ENCODE results near the gene TIMM10. TPM values are rescaled to one million over a fixed set of nuclear protein-coding genes. Genes with fewer than 3 reads are reported as not detected.

The TIMM10 gene
- total RNA-seq, 1 experiment from 2014 or later: 152 TPM

GRCh38 chr11:57560146-57560545, 29.6 kb upstream of the TIMM10 start:
- CTCF ChIA-PET: interaction anchor here (0.7 kb wide), 1 partner anchor 69 kb away, joined by 3 read pairs; no protein-coding TSS in a partner anchor
- no peaks in the 10 kb centered on the region for H3K36me3 ChIP-seq (ENCODE audit: control insufficient read depth, insufficient read depth, low read length)
- H3K9me3 ChIP-seq (ENCODE audit: control insufficient read depth, insufficient read depth, low read depth, low read length): no peaks in the 10 kb centered on the region
- intact Hi-C loops (cut with micrococcal nuclease; ENCODE audit: unreplicated experiment) (loop anchor here (10.0 kb wide), 1 partner anchor 215 kb away; no protein-coding TSS in a partner anchor), in situ Hi-C loops (cut with HindIII; ENCODE audit: low pct_unique_long_range_greater_than_20kb, low sequenced_read_pairs) (no loop called here)
- no peak overlapping the region for H3K27ac ChIP-seq (ENCODE audit: low read length)
- no peaks in the 10 kb centered on the region for H3K27me3 ChIP-seq (ENCODE audit: control insufficient read depth, insufficient read depth, low read length)
- TF ChIP-seq POLR2AphosphoS5 (IDR thresholded peaks at IDR 0.05; ENCODE audit: low read depth, low read length) (no peak), CTCF (IDR thresholded peaks at IDR 0.05) (no peak), SIN3A (IDR thresholded peaks at IDR 0.05; ENCODE audit: borderline replicate concordance, insufficient read depth, low read depth, low read length) (no peak), TCF7L2 (IDR thresholded peaks at IDR 0.05; ENCODE audit: low read depth, low read length) (no peak)
- TF ChIP-seq, protein P1, sequence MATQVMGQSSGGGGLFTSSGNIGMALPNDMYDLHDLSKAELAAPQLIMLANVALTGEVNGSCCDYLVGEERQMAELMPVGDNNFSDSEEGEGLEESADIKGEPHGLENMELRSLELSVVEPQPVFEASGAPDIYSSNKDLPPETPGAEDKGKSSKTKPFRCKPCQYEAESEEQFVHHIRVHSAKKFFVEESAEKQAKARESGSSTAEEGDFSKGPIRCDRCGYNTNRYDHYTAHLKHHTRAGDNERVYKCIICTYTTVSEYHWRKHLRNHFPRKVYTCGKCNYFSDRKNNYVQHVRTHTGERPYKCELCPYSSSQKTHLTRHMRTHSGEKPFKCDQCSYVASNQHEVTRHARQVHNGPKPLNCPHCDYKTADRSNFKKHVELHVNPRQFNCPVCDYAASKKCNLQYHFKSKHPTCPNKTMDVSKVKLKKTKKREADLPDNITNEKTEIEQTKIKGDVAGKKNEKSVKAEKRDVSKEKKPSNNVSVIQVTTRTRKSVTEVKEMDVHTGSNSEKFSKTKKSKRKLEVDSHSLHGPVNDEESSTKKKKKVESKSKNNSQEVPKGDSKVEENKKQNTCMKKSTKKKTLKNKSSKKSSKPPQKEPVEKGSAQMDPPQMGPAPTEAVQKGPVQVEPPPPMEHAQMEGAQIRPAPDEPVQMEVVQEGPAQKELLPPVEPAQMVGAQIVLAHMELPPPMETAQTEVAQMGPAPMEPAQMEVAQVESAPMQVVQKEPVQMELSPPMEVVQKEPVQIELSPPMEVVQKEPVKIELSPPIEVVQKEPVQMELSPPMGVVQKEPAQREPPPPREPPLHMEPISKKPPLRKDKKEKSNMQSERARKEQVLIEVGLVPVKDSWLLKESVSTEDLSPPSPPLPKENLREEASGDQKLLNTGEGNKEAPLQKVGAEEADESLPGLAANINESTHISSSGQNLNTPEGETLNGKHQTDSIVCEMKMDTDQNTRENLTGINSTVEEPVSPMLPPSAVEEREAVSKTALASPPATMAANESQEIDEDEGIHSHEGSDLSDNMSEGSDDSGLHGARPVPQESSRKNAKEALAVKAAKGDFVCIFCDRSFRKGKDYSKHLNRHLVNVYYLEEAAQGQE (IDR thresholded peaks at IDR 0.05; ENCODE audit: insufficient read depth in 1 of 2, low read depth in 2 of 2, low read length in 1 of 2): no peak
- DNase-seq (ENCODE audit: low read depth, low spot score): no peak
- no peak for ATAC-seq
- POLR2A ChIA-PET: no interaction called here
- no TSS peak for BruUV-seq (replicated peaks)
- H3K4me1 ChIP-seq (ENCODE audit: control insufficient read depth, insufficient read depth, low read length): no peaks in the 10 kb centered on the region
- no peak overlapping the region for H3K4me3 ChIP-seq (ENCODE audit: low read depth in 2 of 2, low read length in 2 of 2)

DNA sequence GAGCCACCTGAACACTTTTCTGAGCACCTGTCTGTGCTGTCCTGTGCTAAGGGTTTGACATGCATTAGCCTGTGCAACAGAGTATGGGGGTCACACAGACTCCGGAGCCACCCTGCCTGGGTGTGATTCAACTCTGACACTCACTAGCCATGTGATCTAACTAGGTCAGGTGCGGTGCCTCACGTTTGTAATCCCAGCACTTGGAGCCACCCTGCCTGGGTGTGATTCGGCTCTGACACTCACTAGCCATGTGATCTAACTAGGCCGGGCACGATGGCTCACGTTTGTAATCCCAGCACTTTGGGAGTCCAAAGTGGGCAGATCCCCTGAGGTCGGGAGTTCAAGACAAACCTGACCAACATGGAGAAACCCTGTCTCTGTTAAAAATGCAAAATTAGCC, 25.5 kb upstream of the TIMM10 start:
- H3K27me3 ChIP-seq (ENCODE audit: control insufficient read depth, insufficient read depth, low read length): no peaks in the 10 kb centered on the region
- no peak overlapping the region for H3K27ac ChIP-seq (ENCODE audit: low read length)
- ATAC-seq: no peak
- in situ Hi-C loops (cut with HindIII; ENCODE audit: low pct_unique_long_range_greater_than_20kb, low sequenced_read_pairs): no loop called here
- intact Hi-C loops (cut with micrococcal nuclease; ENCODE audit: unreplicated experiment): no loop called here
- no peaks in the 10 kb centered on the region for H3K4me1 ChIP-seq (ENCODE audit: control insufficient read depth, insufficient read depth, low read length)
- TF ChIP-seq, protein P1 (IDR thresholded peaks at IDR 0.05; ENCODE audit: insufficient read depth in 1 of 2, low read depth in 2 of 2, low read length in 1 of 2): no peak
- TF ChIP-seq TCF7L2 (IDR thresholded peaks at IDR 0.05; ENCODE audit: low read depth, low read length): no peak
- TF ChIP-seq SIN3A (IDR thresholded peaks at IDR 0.05; ENCODE audit: borderline replicate concordance, insufficient read depth, low read depth, low read length): no peak
- TF ChIP-seq POLR2AphosphoS5 (IDR thresholded peaks at IDR 0.05; ENCODE audit: low read depth, low read length): no peak
- TF ChIP-seq CTCF (IDR thresholded peaks at IDR 0.05): no peak
- no peak for DNase-seq (ENCODE audit: low read depth, low spot score)
- ChIA-PET CTCF (no interaction called here), POLR2A (no interaction called here)
- H3K4me3 ChIP-seq (ENCODE audit: low read depth in 2 of 2, low read length in 2 of 2): no peak overlapping the region
- BruUV-seq (replicated peaks): no TSS peak
- H3K36me3 ChIP-seq (ENCODE audit: control insufficient read depth, insufficient read depth, low read length): no peaks in the 10 kb centered on the region
- no peaks in the 10 kb centered on the region for H3K9me3 ChIP-seq (ENCODE audit: control insufficient read depth, insufficient read depth, low read depth, low read length)
